HG03108 (cell line): ENCODE measurements around the gene LCOR.
"Not testable (repeated sequence)": the region's sequence is repeated elsewhere in the genome, so short reads cannot be mapped to it uniquely, and the experiment has no call there.

Source experiments
- ATAC-seq: cut with Tn5 transposase; IDR thresholded peaks from one replicate; pipeline ENCODE4 v1.9.1; 2021; ENCODE audit warnings: moderate library complexity; ENCODE audit not compliant: unreplicated experiment

The LCOR gene

GRCh38 chr10:96924861-96925260 lies 92.8 kb downstream of the LCOR start:
- ATAC-seq = no peak

- ATAC-seq = no peak
These were observed 98.4 kb downstream of the LCOR start for GRCh38 chr10:96930469-96930868.

GRCh38 chr10:96935148-96935547 lies 103.0 kb downstream of the LCOR start:
- no peak for ATAC-seq

GRCh38 chr10:96935810-96936209 lies 103.7 kb downstream of the LCOR start:
- no peak for ATAC-seq

GRCh38 chr10:96943161-96943560 lies 111.1 kb downstream of the LCOR start:
- ATAC-seq = not testable (repeated sequence)

- ATAC-seq = no peak
These were observed 114.9 kb downstream of the LCOR start for GRCh38 chr10:96947036-96947435.

- no peak for ATAC-seq
These were observed 117.1 kb downstream of the LCOR start for GRCh38 chr10:96949039-96949683.

GRCh38 chr10:96951954-96952353 lies 119.9 kb downstream of the LCOR start:
- no peak for ATAC-seq

- no peak for ATAC-seq
These were observed 123.7 kb downstream of the LCOR start for GRCh38 chr10:96955794-96956193.

GRCh38 chr10:96958071-96958470 lies 126.0 kb downstream of the LCOR start:
- ATAC-seq = no peak

GRCh38 chr10:96959733-96960132 lies 127.6 kb downstream of the LCOR start:
- ATAC-seq = no peak

- no peak for ATAC-seq
These were observed 128.8 kb downstream of the LCOR start for GRCh38 chr10:96960872-96961271.

GRCh38 chr10:96964131-96964530 lies 132.0 kb downstream of the LCOR start:
- ATAC-seq = no peak

- ATAC-seq = no peak
These were observed 135.7 kb downstream of the LCOR start for GRCh38 chr10:96967847-96968246.

- no peak for ATAC-seq
These were observed 136.8 kb downstream of the LCOR start for GRCh38 chr10:96968682-96969423.

- ATAC-seq = no peak
These were observed 139.2 kb downstream of the LCOR start for GRCh38 chr10:96971324-96971723.

GRCh38 chr10:96972264-96972663 lies 140.2 kb downstream of the LCOR start:
- ATAC-seq = no peak

GRCh38 chr10:96973809-96974747 lies 142.0 kb downstream of the LCOR start:
- no peak for ATAC-seq

- ATAC-seq = no peak
These were observed 143.0 kb downstream of the LCOR start for GRCh38 chr10:96975136-96975535.

GRCh38 chr10:96978621-96979154 lies 146.6 kb downstream of the LCOR start:
- ATAC-seq = peak; percentile 63
